HG02884 (cell line): Measurements from ENCODE around the gene ARV1.
"Not testable (repeated sequence)": the region's sequence is repeated elsewhere in the genome, so short reads cannot be mapped to it uniquely, and the experiment has no call there.

Experiments used
- ATAC-seq: cut with Tn5 transposase; IDR thresholded peaks from one replicate; pipeline ENCODE4 v1.9.1; 2021; ENCODE audit warnings: mild to moderate bottlenecking, moderate library complexity; ENCODE audit not compliant: unreplicated experiment

The ARV1 gene

DNA sequence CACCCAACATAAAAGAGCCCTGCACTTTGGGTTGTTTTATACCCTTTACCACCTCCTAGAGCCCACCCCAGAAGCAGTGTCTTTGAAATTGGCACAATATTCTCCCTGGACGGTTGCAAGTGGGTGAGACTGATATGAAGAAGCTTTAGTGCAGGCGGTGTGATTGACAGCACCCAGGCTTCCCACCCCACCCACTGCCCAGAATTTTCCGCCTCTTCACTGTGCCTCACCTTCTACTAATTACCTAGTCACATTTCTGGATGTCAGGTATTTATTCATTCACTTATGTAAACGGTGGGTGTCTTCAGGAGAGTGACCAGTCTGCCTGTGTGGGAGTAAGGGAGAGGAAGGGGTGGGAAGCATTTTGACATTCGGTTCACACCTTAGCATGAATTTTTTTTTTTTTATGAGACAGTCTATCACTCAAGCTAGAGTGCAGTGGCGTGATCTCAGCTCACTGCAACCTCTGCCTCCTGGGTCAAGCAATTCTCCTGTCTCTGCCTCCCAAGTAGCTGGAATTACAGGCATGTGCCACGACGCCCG lies 62.9 kb downstream of the ARV1 start:
- no peak for ATAC-seq

DNA sequence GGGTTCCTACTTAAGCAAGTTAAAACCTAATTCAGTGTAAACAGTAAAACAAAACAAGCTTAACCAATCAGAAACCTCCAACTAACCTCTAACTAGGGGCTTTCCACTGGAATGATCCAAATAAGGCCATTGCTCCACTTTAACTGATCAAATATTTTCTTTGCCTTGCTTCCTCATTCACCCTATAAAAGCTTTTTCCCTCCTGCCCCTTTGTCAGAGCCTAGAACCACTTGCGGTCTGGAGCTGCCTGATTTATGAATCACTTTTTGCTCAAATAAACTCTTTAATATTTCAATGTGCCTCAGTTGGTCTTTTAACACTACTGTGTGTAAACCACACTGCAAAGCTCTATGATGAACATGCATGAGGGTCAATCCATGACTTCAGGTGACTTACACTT lies 65.7 kb downstream of the ARV1 start:
- no peak for ATAC-seq

DNA sequence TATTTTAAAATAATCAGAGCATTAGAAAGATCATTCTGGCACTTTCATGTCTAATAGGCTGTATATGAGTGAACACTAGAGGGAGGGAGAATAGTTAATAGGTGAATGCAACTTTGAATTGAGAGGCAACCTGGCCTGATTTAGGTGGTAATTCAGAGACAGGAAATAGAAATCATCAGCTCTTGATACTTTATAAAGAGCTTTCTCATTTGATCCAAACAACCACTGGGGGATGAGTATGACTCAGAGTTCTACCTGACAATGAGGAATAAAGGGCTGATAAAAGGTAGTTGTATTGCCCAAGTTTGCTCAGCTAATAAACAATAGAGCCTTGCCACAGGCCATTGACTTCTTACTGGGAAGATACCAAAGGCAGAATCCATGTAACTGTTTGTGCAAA lies 66.4 kb downstream of the ARV1 start:
- ATAC-seq = no peak

DNA sequence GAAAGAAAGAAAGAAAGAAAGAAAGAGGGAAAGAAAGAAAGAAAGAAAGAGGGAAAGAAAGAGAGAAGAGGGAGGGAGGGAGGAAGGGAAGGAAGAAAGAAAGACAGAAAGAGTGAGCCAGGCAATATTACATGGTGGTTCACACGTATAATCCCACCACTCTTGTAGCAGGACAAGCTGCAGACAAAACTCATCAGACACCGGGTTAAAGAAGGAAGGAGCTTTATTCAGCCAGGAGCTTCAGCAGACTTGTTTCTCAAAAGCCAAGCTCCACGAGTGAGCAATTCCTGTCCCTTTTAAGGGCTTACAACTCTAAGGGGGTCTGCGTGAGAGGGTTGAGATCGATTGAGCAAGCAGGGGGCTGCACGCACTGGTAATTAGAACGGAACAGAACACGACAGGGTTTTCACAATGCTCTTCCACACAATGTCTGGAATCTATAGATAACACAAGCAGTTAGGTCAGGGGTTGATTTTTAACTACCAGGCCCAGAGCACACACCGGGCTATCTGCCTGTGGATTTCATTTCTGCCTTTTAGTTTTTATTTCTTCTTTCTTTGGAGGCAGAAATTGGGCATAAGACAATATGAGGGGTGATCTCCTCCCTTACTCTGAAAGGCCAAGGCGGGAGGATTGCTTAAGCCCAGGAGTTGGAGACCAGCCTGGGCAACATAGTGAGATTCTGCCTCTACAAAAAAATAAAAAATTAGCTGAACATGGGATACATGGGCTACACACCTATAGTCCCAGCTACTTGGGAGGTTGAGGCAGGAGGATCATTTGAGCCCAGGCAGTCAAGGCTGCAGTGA lies 67.2 kb downstream of the ARV1 start:
- ATAC-seq = not testable (repeated sequence)

DNA sequence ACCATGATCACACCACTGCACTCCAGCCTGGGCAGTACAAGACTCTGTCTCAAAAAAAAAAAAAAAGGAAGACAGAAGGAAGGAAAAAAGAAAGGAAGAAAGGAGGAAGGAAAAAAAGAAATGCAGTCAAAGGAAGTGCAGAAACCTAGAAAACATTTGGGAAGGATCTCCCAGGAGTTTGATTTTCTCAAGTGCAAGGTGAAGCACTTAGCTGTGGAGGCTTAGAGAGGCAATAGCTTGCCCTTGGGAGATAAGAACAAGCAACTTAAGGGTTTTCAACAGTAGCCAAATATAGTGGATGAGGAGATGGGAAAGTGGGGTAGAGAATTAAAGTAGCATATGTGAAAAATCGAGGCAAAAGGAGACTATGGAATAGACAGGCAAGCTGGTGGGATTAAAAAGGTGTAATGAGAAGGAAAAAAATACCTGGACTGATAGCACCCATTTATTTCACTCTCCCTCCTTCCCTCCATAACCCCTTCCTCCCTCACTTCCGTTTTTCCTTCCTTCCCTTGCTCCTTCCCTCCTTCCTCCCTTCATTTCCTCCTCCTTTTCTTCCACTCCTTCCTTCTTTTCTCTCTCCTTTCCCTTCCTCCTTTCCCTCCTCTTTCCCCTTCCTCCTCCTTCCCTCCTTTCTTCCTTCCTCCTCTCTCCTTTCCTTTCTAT lies 68.0 kb downstream of the ARV1 start:
- ATAC-seq = no peak

DNA sequence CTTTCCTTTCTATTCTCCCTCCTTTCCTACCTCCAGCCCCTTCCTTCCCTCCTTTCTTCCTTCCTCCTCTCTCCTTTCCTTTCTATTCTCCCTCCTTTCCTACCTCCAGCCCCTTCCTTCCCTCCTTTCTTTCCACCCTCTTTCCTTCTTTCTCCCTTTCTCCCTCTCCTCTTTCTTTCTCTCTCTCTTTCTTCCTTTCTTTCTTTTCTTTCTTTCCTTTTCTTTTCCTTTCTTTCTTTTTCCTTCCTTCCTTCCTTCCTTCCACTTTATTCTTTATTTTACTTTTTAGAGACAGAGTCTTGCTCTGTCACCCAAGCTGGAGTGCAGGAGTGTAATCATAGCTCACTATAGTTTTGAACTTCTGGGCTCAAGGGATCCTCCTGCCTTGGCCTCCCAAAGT lies 68.6 kb downstream of the ARV1 start:
- ATAC-seq = not testable (repeated sequence)

DNA sequence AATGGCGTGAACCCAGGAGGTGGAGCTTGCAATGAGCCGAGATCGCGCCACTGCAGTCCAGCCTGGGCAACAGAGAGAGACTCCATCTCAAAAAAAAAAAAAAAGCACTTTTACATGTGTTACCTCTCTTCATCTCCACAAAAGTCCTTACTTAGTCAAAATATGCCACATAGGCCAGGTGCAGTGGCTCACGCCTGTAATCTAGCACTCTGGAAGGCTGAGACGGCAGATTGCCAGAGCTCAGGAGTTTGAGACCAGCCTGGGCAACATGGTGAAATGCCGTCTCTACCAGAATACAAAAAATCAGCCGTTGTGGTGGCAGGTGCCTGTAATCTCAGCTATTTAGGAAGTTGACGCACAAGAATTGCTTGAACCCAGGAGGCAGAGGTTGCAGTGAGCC lies 69.5 kb downstream of the ARV1 start:
- not testable (repeated sequence) for ATAC-seq

DNA sequence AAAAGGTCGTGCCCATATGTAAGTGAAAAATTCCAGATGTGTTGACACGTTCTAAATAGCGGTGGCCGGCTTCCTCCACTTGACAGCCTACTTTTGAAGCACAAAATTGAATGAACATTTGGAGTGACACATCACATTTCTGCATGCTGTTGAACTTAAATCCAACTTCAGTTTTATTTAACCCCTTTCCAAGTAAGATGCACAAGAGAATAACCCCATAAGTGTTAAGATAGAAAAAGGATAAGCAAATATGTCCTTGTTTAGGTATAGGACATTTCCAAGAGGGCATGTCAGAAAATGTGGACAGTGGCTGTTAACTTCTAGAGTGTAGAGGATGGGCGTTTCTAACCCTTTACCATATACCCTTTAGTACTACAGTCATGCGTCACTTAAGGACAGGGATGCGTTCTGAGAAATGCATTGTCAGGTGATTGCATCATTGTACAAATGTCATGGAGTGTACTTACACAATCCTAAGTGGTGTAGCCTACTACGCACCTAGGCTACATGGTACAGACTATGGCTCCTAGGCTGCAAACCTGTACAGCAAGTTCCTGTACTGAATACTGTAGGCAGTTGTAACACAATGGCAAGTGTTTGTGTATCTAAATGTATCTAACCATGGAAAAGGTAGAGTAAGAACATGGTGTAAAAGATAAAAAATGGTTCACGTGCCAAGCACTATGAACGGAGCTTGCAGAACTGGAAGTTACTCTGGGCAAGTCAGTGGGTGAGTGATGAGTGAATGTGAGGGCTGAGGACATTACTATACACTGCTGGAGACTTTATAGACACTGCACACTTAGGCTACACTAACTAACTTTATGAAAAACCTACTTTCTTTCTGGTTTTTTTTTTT lies 70.5 kb downstream of the ARV1 start:
- no peak for ATAC-seq
